Neural progenitor cell (in vitro differentiated cells): Measurements from ENCODE around the gene F7.

Source experiments
- EZH2phosphoT487 ChIP-seq: fragments of 200-600 bp; sonication (generic); IDR thresholded peaks from 2 replicates; pipeline ENCODE4 v1.6.1; 2017; ENCODE audit warnings: antibody characterized with exemption
- TF ChIP-seq, protein P1 (sequence below): fragments of 200-600 bp; sonication (generic); IDR thresholded peaks from 2 replicates; pipeline ENCODE4 v1.5.1; 2017; ENCODE audit warnings: antibody characterized with exemption, mild to moderate bottlenecking

DNA sequence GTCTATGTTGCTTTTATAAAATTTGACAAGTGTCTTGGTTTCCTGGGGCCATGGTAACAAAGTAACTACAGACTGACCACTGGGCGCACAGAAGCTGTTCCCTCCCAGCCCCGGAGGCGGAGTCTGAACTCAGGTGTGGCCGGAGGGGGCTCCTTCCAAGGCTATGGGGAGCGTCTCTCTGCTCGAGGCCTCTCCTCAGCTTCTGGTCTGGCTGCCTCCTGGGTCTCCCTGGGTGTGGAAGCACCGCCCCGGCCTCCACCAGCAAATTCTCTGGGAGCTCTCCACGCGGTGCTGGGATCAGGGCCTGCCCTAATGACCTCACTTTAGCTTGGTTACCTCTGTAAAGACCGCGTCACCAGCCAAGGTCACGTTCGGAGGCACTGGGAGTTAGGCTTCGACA is 45.7 kb upstream of the F7 start:
- TF ChIP-seq, protein P1, sequence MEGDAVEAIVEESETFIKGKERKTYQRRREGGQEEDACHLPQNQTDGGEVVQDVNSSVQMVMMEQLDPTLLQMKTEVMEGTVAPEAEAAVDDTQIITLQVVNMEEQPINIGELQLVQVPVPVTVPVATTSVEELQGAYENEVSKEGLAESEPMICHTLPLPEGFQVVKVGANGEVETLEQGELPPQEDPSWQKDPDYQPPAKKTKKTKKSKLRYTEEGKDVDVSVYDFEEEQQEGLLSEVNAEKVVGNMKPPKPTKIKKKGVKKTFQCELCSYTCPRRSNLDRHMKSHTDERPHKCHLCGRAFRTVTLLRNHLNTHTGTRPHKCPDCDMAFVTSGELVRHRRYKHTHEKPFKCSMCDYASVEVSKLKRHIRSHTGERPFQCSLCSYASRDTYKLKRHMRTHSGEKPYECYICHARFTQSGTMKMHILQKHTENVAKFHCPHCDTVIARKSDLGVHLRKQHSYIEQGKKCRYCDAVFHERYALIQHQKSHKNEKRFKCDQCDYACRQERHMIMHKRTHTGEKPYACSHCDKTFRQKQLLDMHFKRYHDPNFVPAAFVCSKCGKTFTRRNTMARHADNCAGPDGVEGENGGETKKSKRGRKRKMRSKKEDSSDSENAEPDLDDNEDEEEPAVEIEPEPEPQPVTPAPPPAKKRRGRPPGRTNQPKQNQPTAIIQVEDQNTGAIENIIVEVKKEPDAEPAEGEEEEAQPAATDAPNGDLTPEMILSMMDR, result no peak
- TF ChIP-seq EZH2phosphoT487, result no peak
